ENCODE measurements around the gene LY6G6C. TPM values are rescaled to one million over a fixed set of nuclear protein-coding genes. Genes with fewer than 3 reads are reported as not detected.

LY6G6C gene
- total and polyA plus RNA-seq, 9 donors, result 0.17 to 4.9 (median 1.0) TPM; not detected in 6

DNA sequence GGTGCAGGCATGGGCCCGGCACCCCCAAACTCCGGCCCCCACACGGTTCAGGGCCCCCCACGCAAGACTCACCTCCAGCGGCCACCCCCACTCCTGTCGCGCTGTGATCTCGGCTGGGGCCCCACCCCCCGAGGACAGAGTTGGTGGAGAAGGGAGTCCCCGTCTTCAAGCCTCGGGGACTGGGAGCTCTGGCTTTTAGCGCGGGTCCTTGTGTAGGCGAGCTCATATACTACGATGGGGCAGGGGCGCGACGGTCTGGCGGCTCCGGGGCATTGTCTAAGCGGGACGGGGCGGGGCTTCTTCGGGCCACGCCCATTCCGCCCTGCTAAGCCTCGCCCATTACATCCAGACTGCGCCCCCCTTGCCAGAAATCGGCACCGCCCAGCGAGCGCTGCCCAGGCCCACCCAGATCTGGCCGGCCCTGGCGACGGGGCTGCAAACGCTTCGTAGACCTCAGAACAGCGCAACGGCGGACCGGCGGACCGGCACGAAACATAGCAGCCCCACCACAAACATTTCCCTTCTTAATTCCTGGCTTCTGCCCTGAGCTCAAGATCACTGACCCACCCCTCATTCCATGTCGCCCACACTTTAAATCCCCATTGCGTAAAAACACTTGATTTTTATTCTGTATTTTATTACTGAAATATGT lies 8.6 kb upstream of the LY6G6C start:
- 1 to 2% (median 1%) methylated on average over 23 to 46 of the region's 46 CpGs for WGBS, 3 donors
- peak overlapping the region; percentile 93 to 97 for H3K27ac ChIP-seq
- peaks cover 10% of the 10 kb centered on the region for H3K4me1 ChIP-seq (ENCODE audit: insufficient read depth)

DNA sequence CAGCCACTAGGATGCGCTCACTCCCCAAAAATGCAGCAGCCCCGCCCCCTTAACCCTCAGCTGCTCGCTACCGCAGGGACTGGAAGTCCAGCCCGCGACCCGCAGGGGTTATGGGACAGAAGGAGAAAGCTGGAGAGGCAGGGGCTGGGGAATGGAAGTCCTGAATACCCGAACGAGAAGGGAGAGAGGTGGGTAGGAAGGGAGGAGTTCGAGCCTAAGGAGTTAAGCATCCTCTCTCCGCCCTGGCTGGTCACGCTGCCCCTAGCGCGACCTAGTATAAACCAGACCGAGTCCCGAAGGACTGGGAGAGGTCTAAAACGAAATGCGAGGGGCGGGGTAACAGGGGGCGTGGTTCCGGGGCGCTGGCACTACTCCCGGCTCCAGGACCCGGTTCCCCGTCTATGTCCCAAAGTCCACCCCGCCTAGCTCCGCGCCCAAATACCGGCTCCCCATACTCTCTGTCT lies 8.0 kb upstream of the LY6G6C start:
- 0 to 1% (median 0%) methylated on average over 29 of the region's 29 CpGs for WGBS, 3 donors
- no peaks in the 10 kb centered on the region for H3K36me3 ChIP-seq

More for the DNA sequence above, 8.6 kb upstream of the LY6G6C start:
- H3K9me3 ChIP-seq, result no peaks in the 10 kb centered on the region
- TF ChIP-seq POLR2A (IDR thresholded peaks at IDR 0.05), result peak; percentile 83
- TF ChIP-seq, protein P1, sequence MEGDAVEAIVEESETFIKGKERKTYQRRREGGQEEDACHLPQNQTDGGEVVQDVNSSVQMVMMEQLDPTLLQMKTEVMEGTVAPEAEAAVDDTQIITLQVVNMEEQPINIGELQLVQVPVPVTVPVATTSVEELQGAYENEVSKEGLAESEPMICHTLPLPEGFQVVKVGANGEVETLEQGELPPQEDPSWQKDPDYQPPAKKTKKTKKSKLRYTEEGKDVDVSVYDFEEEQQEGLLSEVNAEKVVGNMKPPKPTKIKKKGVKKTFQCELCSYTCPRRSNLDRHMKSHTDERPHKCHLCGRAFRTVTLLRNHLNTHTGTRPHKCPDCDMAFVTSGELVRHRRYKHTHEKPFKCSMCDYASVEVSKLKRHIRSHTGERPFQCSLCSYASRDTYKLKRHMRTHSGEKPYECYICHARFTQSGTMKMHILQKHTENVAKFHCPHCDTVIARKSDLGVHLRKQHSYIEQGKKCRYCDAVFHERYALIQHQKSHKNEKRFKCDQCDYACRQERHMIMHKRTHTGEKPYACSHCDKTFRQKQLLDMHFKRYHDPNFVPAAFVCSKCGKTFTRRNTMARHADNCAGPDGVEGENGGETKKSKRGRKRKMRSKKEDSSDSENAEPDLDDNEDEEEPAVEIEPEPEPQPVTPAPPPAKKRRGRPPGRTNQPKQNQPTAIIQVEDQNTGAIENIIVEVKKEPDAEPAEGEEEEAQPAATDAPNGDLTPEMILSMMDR (IDR thresholded peaks at IDR 0.05), result no peak
- H3K4me3 ChIP-seq, result peak overlapping the region; percentile 97
- no peaks in the 10 kb centered on the region for H3K27me3 ChIP-seq
- DNase-seq, result peak; percentile 94 to 97 (median 96)
- intact Hi-C loops (cut with DNase I), result loop anchor here (2.0 to 10.0 kb wide), 7 partner anchors 27 to 455 kb away; partner anchors contain the start of genes ABHD16A (in 1 of the 4), AGER (in 1 of the 4), CSNK2B (in 1 of the 4) and HSPA1B (in 1 of the 4)
- no peaks in the 10 kb centered on the region for H3K36me3 ChIP-seq

DNA sequence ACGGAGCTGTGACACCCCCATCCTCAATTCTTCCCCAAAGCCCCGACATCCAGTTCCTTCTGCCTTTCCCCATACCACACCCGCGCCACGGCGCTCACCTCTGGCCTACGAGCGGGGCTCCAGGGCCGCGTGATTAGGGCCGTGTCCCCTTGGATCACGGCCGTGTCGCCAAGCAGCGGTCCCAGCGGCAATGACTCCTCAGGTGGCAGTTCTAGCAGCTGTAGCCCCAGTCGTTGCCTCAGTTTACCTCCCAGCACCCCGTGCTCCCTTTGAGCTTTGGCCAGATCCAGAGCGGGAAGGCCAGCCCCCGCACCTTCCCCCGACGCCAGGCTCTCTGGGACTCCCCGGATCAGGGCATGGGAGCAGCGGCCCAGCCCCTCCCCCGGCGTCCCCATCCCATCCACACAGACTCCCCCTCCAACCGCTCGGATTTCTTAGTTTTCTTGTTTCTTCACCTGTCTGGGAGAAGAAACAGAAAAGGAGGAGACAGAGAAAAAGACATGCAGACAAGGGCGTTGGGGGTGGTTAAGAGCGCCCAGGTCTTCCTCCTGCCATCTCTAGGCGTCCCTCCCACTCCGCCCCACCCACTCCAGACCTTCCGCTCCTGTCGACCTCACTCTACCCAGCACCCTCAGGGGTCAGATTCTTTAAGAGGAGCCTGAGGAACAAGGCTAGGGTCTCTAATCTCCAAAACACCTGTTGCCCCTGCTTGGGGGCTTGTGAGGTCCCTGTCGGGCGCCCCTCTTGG lies 7.4 kb upstream of the LY6G6C start, which contains the start of gene DDAH2:
Gene DDAH2 (minus strand): TSS at position 533 of the 748 bp plus-strand sequence. CDS start 138 bp downstream, at position 395.
- 7 to 10% (median 10%) methylated on average over 33 to 36 of the region's 36 CpGs for WGBS, 3 donors
- DNase-seq, result peak; percentile 38 to 62 (median 56)
- H3K36me3 ChIP-seq, result no peaks in the 10 kb centered on the region
- peak within 1 kb of the TSS; percentile 93 to 97 for H3K27ac ChIP-seq
- TF ChIP-seq, protein P1 (IDR thresholded peaks at IDR 0.05), result peak in 2 of 3 donors; percentile 73 to 83
- peak; percentile 19 for TF ChIP-seq EP300 (IDR thresholded peaks at IDR 0.05)
- no peak for TF ChIP-seq POLR2A (IDR thresholded peaks at IDR 0.05)
- no peaks in the 10 kb centered on the region for H3K27me3 ChIP-seq
- H3K4me3 ChIP-seq, result peak within 1 kb of the TSS; percentile 97
- intact Hi-C loops (cut with DNase I), result loop anchor here in 2 of 4 donors (2.0 to 10.0 kb wide), 5 partner anchors 26 to 456 kb away; partner anchors contain the start of genes ABHD16A (in 1 of the 2), AGER (in 1 of the 2), CSNK2B (in 1 of the 2) and HSPA1B (in 1 of the 2)
- peaks cover 6% of the 10 kb centered on the region for H3K4me1 ChIP-seq (ENCODE audit: insufficient read depth)
- H3K9me3 ChIP-seq, result no peaks in the 10 kb centered on the region

More for the DNA sequence above, 8.0 kb upstream of the LY6G6C start:
- no peak for TF ChIP-seq POLR2A (IDR thresholded peaks at IDR 0.05)
- TF ChIP-seq, protein P1 (IDR thresholded peaks at IDR 0.05), result peak in 1 of 3 donors; percentile 23
- Histone ChIP-seq H3K4me3 (peak overlapping the region; percentile 97), H3K27ac (peak overlapping the region; percentile 93 to 97), H3K9me3 (no peaks in the 10 kb centered on the region), H3K27me3 (no peaks in the 10 kb centered on the region), H3K4me1 (ENCODE audit: insufficient read depth) (peaks cover 7% of the 10 kb centered on the region)
- peak; percentile 92 to 96 (median 95) for DNase-seq
- intact Hi-C loops (cut with DNase I), result loop anchor here in 2 of 4 donors (2.0 to 10.0 kb wide), 5 partner anchors 27 to 455 kb away; partner anchors contain the start of genes ABHD16A (in 1 of the 2), AGER (in 1 of the 2), CSNK2B (in 1 of the 2) and HSPA1B (in 1 of the 2)
